HG02610 (cell line): ENCODE data around the gene GAL.

ENCODE experiments used
- ATAC-seq: cut with Tn5 transposase; IDR thresholded peaks from one replicate; pipeline ENCODE4 v1.9.1; 2021; ENCODE audit warnings: mild to moderate bottlenecking, moderate library complexity; ENCODE audit not compliant: unreplicated experiment

Gene GAL

DNA sequence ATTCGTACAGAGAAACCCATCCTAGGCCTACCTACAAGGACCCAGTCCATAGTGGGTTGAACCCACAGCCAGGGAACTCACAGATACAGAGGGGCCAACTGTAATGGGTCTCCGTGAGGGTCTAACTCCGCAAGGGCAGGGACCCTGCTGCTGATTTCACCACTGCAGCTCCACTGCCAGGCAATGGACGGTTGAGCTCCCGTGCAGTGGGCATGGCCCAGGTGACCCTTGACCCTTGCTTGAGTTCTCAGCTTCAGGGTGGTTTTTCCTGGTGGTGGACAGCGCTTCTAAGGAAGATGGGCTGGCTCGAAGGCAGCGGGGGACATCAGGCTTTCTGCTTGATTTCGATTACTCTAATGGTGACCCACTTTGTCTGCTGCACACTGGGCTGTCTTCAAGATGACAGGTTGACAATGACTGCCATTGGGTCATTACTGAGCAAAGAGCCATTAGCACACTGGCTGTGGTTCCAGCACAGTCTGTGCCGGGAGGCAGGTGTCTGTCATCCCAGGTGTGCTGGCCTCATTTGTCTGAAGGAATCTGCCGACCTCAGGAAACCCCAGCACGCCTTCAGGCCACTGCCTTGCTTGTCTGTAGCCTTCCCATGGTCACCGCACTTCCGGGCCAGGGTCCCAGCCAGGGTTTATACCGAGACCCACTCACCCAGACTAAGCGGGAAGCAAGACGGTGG, 3.7 kb upstream of the GAL start:
- no peak for ATAC-seq

DNA sequence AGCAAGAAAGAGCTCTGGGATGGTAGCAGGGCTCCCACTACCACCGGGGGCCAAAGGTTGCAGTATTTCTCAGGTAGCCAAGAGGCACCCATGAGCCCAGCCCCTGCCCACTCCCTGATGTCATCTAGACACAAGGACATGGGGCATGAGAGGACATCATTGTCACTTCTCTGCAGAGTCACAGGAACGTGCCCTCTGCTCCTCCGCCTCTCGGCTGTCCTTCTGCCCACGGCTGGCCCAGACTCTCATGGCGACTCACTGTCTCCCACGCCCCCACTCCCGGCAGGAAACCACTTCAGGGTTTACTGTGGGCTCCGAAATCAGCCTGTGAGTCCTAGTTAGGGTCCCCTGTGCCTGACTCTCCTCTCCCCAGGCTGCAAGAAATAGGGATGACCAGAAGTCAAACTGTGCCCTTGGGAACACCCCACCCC, 1.8 kb upstream of the GAL start:
- ATAC-seq: no peak

DNA sequence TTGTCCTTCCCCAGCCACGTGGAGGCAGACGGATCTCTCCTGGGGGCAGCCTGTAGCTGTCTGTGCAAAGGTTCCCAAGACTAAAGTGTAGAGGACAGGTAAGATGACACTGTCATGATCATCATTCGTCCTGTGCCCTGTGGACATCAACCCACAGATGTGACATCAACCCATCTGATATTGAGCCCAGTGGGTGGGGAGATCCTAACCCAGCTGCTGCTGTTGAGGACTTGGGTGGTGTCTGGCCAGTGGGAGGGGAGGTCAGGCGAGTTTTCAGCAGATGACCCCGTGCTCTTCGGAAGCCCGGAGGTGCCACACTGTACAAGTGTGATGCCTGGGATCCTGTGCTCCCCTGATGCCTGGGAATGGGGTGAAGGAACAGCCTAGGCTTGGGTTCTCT, 1.2 kb upstream of the GAL start:
- no peak for ATAC-seq

DNA sequence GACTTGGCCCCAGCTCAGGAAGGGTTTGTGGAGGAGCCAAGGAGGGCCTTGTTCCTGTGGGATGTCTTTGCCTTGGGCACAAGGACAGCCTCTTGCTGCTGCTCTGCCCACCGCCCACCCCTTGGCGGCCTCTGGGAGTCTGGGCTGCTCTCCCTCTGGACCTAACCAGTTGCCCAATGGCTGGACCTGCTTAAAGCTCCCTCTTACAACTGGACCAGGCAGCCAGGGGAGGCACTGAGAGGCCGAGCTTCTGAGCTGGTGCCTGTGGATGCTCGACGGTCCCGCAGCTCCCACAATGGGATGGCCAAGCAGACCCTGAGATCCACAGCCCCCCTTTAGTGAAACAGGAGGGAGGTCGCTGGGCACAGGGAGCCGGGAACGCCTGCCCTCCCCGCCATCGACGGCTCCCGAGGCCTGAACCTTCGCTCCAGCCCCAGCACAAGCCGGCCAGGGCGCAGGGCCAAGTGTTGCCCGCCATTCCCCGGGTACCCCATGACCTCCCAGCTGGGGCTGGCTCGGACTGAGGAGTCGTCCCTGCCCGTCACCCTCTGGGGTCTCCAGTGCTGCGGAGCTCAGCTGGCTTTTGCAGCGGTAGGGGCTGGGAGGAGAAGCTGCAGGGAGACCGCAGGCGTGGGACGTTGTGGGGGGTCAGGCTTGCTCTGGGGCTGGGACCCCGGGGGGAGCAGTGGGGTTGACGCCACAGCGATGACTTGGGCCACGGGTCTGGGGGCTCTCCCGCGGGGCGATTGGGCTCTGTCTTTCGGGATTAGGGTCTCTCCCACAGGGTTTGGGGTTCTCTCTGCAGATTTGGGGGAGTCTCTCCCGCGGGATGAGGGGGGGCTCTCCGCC, 584 bp upstream of the GAL start:
- ATAC-seq: no peak

DNA sequence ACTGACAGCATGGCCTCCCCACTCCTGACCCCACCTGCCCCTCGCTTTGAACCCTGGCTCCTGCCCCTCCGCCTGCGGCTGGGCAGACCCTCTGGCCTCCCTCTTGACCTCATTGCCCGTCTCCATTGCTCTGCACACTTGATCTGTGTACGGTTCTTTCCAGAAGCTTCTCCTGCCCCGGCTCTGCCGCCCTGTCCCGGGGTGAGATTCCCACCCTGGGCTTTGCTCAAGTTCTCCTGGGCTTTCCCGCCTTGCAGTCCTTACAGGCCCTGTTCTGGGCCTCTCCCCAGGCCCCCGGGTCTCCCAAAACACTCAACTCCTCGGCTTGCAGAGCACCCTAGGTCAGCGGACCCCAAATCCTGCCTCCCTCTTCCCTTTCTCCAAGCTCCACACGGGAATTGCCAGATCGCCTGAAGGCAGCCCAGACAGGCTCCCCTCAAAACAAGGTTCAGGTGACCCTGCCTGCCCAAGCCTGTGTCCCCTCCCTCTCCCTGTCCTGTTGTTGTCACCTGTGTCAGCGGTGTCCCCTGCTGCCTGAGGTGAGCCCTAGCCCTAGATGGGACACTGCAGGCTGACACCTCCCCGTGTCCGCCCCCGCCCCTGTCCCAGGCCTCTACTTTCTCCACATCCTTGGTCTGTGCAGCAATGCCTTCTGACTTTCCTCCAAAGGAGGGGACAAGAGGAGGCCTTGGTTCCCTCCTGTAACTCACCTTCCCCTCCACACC, 1.5 kb downstream of the GAL start:
- ATAC-seq: no peak

DNA sequence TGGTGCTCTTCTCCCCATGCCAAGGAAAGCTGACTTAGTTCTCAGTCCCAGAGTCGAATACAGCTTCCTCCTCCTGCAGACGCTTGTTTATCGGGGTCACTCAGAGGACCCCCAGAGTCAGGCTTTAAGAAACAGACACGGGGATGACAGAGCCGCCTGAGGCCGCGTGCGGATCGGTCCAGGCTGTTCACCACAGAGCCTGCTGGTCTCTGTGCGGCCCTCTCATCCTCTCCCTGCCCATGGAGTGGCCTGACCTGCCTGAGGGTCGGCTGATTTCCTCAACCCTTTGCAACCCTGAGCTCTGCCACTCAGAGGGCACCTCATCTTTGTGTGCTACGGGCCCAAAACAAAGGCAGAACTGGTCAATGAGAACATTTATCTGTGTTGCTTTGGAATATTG, 2.1 kb downstream of the GAL start:
- ATAC-seq: no peak

DNA sequence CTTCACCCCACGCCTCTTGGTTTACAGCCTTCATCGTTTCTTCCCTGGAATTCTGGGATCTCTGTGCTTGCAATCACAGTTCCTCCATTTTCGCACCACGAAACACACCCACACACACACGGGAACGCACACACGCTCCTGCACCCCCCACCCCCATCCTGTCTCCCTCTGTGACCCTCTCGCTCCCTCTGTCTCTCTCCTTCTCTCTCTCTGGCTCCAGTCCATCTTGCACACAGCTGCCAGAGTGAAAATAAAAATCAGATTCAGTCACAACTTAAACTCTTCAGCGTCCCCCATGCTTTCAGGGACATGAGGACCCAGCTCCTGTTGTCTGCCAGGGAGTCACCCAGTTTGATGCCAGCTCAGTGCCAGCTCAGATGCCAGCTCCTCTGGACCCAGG, 3.0 kb downstream of the GAL start:
- ATAC-seq: no peak

DNA sequence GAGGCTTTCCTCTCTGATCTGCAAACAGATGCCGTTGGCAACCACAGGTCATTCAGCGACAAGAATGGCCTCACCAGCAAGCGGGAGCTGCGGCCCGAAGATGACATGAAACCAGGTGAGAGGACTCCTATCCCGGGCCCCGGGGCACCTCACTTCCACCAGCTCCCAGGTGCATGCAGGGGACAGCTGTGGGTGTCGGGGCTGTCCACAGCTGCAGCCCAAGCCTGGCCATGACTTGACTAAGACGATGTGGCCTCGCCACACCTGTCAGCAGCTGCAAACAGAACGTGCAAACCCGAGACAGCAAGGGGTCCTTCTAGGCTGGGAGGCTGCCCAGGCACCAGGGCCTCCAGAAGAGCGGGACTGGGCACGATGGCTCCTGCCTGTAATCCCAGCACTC, 3.6 kb downstream of the GAL start:
- ATAC-seq: no peak

DNA sequence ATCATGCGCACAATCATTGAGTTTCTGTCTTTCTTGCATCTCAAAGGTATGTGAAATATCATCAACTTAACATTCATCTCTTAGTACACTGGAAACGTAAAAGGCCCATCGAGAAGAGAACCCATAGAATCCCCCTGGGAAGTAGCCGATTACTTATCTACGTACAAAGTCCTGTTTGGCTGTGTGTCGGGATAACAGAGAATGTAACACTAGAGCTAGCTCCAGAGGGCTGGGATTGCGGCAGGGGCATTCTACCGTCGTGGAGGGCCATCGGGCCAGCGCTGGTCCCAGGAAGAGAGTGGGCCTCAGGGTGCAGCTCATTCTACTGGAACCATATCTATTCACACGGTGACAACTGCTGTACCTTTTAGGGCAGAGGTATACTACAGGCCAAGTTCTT, 4.5 kb downstream of the GAL start:
- no peak for ATAC-seq

DNA sequence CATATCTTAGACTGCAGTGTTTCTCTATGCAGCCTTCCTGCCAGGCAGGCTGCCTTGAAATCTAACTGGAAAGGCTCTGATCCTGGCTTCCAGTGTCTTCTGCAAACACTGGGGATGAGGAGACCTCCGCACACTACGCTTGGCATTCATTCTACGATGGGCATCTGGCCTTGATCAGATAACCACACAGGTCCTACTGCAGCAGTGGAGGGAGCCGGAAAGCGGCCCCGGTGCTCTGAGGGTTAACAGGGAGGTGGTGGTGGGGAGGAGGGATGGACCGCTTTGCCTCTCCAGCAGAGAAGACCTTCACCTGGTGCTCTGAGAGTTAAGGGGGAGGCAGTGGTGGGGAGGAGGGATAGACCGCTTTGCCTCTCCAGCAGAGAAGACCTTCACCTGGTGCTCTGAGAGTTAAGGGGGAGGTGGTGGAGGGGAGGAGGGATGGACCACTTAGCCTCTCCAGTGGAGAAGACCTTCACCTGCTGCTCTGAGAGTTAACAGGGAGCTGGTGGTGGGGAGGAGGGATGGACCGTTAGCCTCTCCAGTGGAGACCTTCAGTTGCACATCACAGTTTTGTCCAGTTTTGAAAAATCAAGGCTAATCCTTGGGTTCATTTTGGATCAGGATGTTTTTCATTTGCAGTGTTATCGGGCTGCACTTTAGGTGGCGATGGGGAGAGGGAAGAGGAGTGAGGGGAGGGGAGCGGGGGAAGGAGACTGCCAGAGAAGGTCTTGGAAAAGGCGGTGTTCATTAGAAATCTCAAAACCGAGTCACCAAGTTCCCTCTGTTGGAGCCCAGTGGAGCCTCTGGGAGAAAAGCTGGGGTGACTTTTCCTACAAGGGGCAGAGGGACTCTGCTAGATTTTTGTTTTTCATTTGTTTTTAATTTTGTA, 5.6 kb downstream of the GAL start:
- no peak for ATAC-seq

DNA sequence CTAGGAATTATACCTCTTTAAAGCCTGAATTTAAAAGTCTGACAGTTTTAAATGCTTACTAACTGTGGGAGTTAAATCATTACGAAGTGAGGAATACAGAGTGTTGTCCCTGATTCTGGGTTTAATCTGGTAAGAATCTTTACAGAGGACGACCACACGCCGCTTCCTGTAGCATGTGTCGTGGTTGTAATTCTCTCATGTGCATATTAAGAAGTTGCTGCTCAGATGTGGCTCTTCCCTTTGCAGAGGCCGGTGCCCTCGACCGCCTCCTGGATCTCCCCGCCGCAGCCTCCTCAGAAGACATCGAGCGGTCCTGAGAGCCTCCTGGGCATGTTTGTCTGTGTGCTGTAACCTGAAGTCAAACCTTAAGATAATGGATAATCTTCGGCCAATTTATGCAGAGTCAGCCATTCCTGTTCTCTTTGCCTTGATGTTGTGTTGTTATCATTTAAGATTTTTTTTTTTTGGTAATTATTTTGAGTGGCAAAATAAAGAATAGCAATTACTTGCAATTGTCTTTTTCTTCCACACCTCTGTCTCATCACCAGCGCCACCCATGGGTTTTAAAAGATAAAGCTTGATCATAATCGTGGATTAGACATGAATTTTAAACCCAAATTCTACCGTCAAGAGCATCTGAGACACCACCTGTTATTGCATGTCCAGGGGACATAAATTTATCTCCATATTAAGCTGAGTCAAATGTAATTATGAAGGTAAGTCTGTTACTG, 6.5 kb downstream of the GAL start:
- no peak for ATAC-seq

DNA sequence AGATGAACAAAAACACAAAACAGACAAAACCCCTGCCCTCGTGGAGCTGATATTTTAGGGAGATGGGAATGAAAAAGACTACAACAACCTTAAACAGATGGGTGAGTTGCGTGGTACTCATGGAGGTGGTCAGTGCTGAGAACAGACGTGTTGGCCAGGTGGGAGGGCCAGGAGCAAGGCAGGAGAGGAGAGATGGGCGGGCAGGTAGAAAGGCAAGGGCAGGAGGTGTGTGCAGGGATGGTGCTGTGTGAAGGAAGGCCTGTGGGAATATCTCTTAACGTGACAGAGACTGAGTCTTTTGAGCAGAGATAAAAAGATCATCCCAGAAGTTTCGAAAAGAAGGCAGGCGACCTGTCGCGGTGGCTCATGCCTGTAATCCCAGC, 7.0 kb downstream of the GAL start:
- no peak for ATAC-seq

DNA sequence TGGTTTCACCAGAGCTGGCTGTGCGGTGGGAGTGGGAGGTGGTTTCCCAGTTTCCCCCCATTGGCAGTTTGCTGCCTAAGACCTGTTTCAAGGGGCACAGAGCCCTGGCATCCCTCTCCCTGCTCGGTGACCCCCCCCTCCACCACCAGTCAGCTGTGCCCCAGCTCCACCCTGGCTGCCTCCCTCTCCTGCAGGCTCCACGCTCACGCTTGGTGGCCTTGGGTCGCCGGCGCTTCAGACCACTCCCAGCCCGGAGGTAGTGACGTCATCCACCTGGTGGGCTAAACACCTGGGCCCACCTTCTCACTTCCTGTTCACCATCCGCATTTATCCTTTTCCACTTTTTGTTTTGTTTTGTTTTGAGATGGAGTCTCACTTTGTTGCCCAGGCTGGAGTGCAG, 7.8 kb downstream of the GAL start:
- no peak for ATAC-seq

DNA sequence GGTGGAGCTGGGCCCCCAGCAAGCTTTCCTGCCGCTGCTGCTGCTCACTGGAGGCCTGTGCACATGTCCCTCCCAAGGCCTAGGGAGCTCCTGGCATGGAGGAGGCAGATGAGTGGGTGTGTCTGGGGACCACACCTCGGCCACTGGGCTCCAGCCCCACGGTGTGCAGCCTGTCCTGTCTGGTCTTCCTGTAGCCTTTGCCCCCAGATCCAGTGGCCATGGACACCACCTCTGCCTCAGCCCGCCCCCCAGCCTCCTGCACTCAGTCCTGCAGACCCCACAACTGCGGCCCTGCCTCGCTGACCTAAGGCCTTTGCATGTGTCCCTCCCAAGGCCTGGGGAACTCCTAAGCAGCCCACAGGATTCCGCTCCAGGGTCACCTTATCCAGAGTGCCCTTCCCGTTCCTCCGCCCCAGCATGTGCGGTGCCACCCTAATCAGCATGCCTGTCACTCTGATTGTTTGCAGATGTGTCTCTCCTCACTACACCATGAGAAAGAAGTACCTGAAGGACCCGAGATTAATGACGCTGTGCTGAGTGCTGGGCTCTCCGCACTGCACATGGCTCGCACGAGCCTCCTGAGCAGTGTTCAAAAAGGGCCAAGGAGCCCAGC, 8.6 kb downstream of the GAL start:
- ATAC-seq: no peak

DNA sequence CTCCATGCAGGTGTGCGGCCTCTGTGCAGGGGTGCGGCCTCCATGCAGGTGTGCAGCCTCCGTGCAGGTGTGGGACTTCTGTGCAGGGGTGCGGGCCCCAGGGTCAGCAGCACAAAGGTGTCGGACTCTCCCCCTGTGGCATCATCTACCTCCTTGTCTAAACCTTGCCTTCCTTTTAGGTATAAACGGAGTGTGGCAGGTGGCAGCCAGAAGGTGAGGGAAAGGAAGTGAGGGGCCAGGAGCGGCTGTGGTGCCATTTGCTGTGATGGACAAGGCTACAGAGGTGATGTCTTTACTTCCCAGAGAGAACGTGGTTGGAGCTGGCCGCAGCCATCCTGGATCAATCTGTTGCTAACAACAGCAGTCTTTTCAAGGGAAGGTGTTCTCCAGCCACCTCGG, 9.1 kb downstream of the GAL start:
- no peak for ATAC-seq

DNA sequence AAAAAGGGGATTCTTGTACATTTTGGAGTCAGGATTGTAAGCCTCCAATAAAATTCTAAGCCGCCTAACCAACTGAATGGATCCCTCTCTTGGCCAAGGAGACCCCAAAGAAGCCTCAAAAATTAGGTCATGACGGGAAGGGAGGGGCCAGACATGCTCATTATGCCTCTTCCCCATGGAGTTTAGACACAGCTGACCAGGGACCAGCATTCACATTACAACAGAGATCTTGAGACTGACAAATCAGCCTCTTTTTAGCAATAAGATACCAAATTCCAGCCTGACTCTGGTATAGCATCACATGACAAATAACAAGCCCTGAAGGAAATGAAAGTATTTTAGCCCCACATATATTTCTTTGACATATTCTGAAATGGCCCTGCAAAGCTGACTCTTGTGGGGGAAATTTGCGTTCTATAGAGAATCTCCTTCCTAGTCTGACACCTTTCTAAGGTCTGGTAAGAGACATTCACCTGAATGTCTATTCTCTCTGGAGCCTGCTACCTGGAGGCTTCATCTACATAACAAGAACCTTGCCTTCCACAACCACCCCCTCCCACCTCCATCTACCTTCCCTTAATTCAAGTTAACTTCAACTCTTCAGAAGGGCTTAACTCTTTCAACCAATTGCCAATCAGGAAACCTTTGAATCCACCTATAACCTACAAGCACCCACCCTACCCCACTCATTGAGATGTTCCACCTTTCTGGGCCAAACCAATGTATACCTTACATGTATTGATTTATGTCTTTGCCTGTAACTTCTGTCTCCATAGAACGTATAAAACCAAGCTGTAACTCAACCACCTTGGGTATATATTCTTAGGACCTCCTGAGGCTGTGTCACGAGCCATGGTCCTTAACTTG, 10.3 kb downstream of the GAL start:
- no peak for ATAC-seq

DNA sequence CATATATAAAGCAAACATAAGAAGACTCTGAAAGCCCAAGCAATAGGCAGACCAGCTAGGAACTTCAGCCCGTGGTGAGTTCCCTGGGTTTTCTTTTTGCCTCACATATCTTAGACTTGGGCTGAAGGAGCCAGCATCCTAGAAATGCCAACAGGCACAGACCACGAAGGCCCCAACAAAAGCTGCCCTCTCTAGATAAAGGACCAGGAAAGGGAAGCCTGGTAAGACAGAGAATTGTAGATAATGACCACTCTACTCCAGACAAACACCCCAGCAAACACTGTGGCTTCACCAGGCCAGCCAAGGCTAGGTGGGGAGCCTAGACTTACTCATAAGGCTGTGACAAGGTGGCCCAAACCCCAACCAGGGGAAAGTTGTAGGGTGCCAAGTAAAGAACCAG, 11.2 kb downstream of the GAL start:
- ATAC-seq: no peak

DNA sequence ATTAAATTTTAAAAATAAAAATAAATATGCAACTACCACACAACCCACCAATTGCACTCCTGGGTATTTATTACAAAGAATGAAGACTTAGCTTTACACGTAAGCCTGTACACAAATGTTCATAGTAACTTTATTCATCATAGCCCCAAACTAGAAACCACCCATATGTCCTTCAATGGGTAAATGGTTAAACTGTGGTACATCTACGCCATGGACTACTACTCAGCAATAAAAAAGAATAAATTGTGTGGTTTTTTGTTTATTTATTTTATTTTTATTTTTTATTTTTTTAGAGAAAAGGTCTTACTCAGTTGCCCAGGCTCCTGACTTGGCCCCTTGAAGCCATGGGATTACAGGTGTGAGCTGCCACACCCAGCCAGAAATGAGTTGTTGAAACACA, 14.6 kb downstream of the GAL start:
- no peak for ATAC-seq

DNA sequence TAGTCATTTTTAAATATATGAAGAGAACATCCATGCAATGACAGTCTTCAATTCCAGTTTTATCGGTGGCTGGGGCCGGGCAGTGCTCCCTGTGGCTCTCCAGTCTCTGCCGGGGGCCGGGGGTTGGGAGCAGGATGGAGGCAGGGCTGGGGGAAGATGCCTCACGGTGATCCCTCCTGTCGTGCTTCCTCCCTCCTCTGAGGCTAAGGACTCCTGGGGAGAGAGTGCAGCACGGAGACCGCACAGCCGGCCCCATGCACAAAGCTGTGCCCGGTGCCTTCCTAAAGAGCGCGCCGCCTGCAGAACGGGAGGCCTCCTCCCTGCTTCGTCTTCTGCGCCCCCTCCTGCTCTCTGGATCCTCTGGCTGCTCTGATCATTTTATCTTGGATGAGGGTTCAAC, 20.5 kb downstream of the GAL start:
- ATAC-seq: no peak
